Measurements from ENCODE around the gene RSL24D1.

RSL24D1 gene

DNA sequence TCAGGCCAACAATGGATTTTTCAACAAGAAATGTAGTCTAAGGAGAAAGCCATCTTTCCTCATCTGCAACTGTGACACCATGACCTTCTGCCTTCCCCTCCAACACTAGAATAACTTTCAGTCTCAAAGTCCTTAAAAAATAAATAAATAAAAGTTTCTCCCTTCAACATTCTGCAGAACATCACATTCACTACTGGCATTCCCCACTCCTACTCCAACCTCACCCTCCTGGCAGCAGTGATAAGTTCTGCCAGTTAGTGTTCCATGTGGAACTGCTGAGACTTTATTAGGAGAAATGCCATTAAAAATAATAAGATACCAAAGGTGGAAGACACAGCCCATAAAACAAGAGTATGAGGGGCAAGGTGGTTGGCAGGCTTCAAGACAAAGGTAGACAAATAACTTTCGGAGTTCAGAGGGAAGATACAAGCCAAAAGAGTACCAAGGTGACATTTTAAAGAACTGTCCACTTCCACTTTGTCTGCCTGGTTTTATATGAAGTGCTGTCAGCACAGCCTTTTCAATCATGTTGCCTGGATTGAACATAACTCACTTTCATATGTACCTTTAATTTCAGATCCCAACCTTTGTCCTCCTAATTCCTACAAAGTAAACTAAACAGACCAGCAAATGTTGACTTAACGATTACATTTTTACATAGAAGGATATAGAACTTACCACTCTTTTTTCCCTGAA is 37.5 kb upstream of the RSL24D1 start:
- H3K9ac ChIP-seq (ENCODE audit: low read depth, low read length): no peak overlapping the region
- H3K4me1 ChIP-seq (ENCODE audit: control insufficient read depth, insufficient read depth, low read length): peaks cover 3% of the 10 kb centered on the region
- H3K4me2 ChIP-seq (ENCODE audit: low read length): no peak overlapping the region
- H3K27me3 ChIP-seq (ENCODE audit: control insufficient read depth, insufficient read depth, low read length): no peaks in the 10 kb centered on the region
- no peak overlapping the region for H3K4me3 ChIP-seq (ENCODE audit: low read length)
- H3K36me3 ChIP-seq (ENCODE audit: insufficient read depth, low read length): no peaks in the 10 kb centered on the region
- H3K9me3 ChIP-seq (replicated peaks; ENCODE audit: low read length): no peaks in the 10 kb centered on the region

DNA sequence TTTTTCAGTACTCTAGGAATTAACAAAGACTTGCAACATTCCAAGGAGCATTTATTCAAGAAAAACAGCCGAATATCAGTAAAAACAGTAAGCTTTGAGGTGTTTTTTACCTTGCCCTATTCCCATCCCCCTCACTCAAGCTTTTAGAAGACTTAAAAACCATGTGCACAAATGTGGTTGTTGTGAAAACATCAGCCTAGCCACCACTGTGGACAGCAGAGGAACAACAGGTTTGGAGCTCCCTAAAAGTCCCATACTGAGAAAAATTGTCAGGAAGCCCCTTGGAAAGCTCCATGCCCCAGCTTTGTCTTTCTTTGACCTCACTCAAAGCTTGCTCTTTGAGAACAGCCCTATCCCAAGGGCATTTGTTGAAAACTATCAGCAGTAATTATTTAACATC is 34.7 kb upstream of the RSL24D1 start:
- no peaks in the 10 kb centered on the region for H3K9me3 ChIP-seq (replicated peaks; ENCODE audit: low read length)

DNA sequence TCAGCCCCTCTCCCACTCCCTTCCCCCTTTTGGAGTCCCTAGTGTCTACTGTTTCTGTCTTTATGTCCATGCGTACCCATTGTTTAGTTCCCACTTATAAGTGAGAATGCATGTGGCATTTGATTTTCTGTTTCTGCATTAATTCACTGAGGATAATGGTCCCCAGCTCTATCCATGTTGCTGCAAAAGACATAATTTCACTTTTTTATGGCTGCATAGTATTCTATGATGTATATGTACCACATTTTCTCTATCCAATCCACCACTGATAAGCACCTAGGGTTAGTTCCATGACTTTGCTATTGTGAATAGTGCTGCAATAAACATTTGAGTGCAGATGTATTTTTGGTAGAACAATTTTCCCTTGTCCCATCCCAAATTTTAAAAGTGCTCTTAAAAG is 34.2 kb upstream of the RSL24D1 start:
- Histone ChIP-seq H3K36me3 (ENCODE audit: insufficient read depth, low read length) (no peaks in the 10 kb centered on the region), H3K4me1 (ENCODE audit: control insufficient read depth, insufficient read depth, low read length) (peaks cover 3% of the 10 kb centered on the region), H3K9ac (ENCODE audit: low read depth, low read length) (no peak overlapping the region), H3K4me3 (ENCODE audit: low read length) (no peak overlapping the region), H3K27me3 (ENCODE audit: control insufficient read depth, insufficient read depth, low read length) (no peaks in the 10 kb centered on the region), H3K9me3 (replicated peaks; ENCODE audit: low read length) (no peaks in the 10 kb centered on the region), H3K4me2 (ENCODE audit: low read length) (no peak overlapping the region)

More for the DNA sequence above, 34.7 kb upstream of the RSL24D1 start:
- no peak overlapping the region for H3K9ac ChIP-seq (ENCODE audit: low read depth, low read length)
- H3K4me1 ChIP-seq (ENCODE audit: control insufficient read depth, insufficient read depth, low read length): peaks cover 3% of the 10 kb centered on the region
- no peaks in the 10 kb centered on the region for H3K36me3 ChIP-seq (ENCODE audit: insufficient read depth, low read length)
- H3K4me2 ChIP-seq (ENCODE audit: low read length): no peak overlapping the region
- H3K27me3 ChIP-seq (ENCODE audit: control insufficient read depth, insufficient read depth, low read length): no peaks in the 10 kb centered on the region
- no peak overlapping the region for H3K4me3 ChIP-seq (ENCODE audit: low read length)

DNA sequence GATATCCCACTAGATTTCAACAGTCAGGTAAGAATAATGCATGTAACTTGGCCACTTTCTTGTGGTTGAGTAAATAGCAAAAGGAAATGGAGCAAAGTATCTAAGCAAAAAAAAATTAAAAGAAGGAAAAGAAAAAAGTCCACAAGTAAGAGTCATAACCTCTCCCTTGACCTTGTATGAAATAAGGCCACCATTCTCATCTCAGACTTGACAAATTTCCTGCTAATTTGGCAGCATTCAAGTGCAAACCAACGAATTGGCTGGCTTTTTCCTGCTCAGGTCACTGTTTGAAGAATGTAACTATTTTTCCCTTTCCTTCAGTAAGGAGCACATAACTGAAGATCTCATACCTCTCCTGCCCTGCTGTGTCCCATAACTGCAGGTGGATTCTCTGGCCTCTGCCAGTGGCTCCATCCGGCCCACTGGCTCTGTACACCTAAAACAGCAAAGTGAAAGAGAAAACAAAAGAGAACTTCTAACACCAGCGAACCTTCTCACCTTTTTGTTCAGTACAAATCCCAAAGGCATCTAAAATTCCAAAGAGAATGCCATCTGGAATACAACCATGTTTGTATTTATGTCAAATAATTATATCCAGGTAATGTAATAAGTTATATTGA is 33.4 kb upstream of the RSL24D1 start:
- Histone ChIP-seq H3K36me3 (ENCODE audit: insufficient read depth, low read length) (no peaks in the 10 kb centered on the region), H3K4me1 (ENCODE audit: control insufficient read depth, insufficient read depth, low read length) (peaks cover 3% of the 10 kb centered on the region), H3K27me3 (ENCODE audit: control insufficient read depth, insufficient read depth, low read length) (no peaks in the 10 kb centered on the region), H3K9me3 (replicated peaks; ENCODE audit: low read length) (no peaks in the 10 kb centered on the region), H3K4me3 (ENCODE audit: low read length) (no peak overlapping the region), H3K9ac (ENCODE audit: low read depth, low read length) (no peak overlapping the region), H3K4me2 (ENCODE audit: low read length) (no peak overlapping the region)

DNA sequence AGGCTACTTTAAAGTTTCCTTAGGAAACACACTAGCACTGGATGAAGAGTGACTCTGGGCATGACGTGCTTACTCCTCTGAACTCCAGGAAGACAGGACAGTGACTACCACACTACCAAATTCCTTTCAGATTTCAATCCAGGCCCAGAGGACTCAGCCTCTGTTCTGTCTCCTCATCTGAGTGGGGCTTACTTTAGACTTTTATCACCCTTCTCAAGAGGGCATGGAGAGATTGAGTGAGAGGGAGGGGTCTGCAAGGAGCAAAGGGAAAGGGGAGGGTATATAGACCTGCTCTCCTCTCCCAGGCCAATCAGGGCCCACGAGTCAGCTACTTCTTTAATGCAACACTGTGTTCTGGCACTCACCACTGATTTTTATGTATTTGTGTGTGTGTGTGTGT is 29.4 kb upstream of the RSL24D1 start:
- Histone ChIP-seq H3K4me3 (ENCODE audit: low read length) (no peak overlapping the region), H3K36me3 (ENCODE audit: insufficient read depth, low read length) (no peaks in the 10 kb centered on the region), H3K9ac (ENCODE audit: low read depth, low read length) (no peak overlapping the region), H3K4me2 (ENCODE audit: low read length) (no peak overlapping the region), H3K4me1 (ENCODE audit: control insufficient read depth, insufficient read depth, low read length) (peaks cover 11% of the 10 kb centered on the region), H3K27me3 (ENCODE audit: control insufficient read depth, insufficient read depth, low read length) (no peaks in the 10 kb centered on the region), H3K9me3 (replicated peaks; ENCODE audit: low read length) (no peaks in the 10 kb centered on the region)

DNA sequence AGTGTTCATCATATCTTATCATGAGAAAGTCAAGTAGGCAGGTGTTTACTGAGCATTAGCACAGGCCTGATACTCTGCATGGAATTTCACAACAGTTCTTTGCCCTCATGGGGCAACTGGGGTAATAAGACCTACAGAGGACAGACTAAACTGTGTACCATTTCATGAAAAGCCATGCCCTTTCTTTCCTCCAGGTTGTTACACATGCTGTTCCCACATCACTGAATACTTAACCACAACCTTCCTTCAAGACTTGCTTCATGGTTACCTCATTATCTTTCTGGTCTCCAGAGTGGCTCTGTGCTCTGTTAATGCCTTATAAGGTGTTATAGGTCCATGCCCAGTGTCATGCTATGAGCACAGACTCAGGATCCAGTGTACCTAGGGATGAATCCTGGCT is 28.2 kb upstream of the RSL24D1 start:
- H3K4me2 ChIP-seq (ENCODE audit: low read length): no peak overlapping the region
- no peak overlapping the region for H3K4me3 ChIP-seq (ENCODE audit: low read length)
- H3K36me3 ChIP-seq (ENCODE audit: insufficient read depth, low read length): no peaks in the 10 kb centered on the region
- H3K9ac ChIP-seq (ENCODE audit: low read depth, low read length): no peak overlapping the region
- no peaks in the 10 kb centered on the region for H3K9me3 ChIP-seq (replicated peaks; ENCODE audit: low read length)
- H3K27me3 ChIP-seq (ENCODE audit: control insufficient read depth, insufficient read depth, low read length): no peaks in the 10 kb centered on the region
- peaks cover 15% of the 10 kb centered on the region for H3K4me1 ChIP-seq (ENCODE audit: control insufficient read depth, insufficient read depth, low read length)

DNA sequence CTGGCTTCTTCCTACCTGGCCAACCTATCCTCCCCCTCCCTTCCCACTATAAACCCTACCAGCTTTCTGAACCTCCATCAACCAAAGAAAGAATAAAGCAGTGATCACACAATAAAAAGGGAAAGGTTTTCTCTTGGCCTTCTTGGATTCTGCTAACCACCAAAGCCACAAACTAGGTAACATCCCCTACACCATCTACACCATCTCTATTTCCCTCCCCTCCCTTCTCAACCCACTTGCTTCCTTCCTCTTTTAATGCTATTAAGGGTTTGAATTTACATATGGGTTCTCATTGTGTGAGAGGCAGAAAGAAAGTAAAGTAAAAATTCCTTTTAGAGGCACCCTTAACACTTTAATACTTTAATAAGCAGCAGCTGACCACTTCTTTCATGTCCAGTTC is 25.8 kb upstream of the RSL24D1 start:
- no peaks in the 10 kb centered on the region for H3K27me3 ChIP-seq (ENCODE audit: control insufficient read depth, insufficient read depth, low read length)
- H3K4me1 ChIP-seq (ENCODE audit: control insufficient read depth, insufficient read depth, low read length): peaks cover 15% of the 10 kb centered on the region
- H3K4me3 ChIP-seq (ENCODE audit: low read length): no peak overlapping the region
- H3K9ac ChIP-seq (ENCODE audit: low read depth, low read length): no peak overlapping the region
- H3K9me3 ChIP-seq (replicated peaks; ENCODE audit: low read length): no peaks in the 10 kb centered on the region
- H3K36me3 ChIP-seq (ENCODE audit: insufficient read depth, low read length): no peaks in the 10 kb centered on the region
- H3K4me2 ChIP-seq (ENCODE audit: low read length): no peak overlapping the region

DNA sequence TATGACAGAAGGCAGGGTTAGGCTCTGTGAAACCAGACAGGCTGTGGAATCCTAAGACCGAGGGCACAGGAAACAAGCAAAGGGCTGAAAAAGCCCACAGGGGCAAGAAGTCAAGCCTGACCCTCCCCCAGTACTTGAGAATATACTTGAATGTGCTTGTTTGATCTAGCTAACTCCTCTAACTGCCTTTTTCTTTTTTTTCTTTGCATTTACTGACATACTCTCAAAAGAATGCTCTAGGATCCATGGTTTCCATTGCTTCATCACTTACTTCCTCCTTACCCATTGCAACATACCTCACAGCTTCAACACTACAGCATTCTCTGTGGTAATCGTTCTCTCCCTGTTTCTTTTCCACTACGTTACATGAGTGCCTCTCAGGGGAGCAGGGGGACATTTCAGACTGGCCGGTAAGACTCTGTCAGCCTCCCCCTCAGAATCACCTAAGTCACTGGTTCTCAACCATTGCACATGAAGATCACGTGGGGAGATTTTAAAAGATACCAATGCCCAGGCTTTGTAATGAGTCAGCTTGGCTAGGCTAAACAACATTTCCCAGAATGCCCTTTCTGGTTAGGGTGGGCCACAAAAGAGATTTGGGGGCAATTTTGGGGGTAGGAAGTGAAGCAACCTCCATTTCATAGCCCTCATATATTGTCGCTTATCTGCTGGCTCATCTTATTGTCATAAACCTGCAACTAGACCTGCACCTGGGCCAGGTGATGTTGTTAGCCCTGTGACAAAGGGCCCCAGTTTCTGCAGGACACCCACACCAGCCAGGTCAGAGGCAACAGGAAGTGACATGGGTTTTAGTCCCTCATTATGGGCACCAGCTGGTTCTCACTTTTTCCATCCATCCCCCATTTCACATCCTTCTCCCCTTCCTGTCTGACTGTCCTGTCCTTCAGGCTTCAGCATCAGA is 24.6 kb upstream of the RSL24D1 start:
- Histone ChIP-seq H3K9ac (ENCODE audit: low read depth, low read length) (peak overlapping the region; percentile 70), H3K4me1 (ENCODE audit: control insufficient read depth, insufficient read depth, low read length) (peaks cover 15% of the 10 kb centered on the region), H3K4me3 (ENCODE audit: low read length) (peak overlapping the region; percentile 34), H3K9me3 (replicated peaks; ENCODE audit: low read length) (no peaks in the 10 kb centered on the region), H3K36me3 (ENCODE audit: insufficient read depth, low read length) (no peaks in the 10 kb centered on the region), H3K4me2 (ENCODE audit: low read length) (peak overlapping the region; percentile 60), H3K27me3 (ENCODE audit: control insufficient read depth, insufficient read depth, low read length) (no peaks in the 10 kb centered on the region)

DNA sequence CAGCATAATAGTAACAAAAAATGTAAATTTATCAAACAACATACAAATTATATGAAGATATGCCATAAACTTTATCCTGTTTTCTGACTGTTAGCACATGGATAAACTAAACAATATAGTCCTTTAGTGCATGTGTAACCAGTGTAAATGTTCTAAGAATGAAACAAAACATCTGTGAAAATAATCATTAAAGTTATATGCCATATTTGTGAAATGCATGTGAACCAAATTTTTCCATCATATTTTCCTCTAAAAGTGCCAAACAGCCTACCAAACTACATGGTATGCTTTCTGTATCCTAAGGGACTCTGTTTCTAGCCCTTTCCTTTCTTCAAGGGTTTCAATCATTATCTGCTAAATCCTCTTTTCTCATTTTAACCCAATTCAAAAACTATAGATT is 23.9 kb upstream of the RSL24D1 start:
- Histone ChIP-seq H3K27me3 (ENCODE audit: control insufficient read depth, insufficient read depth, low read length) (no peaks in the 10 kb centered on the region), H3K4me1 (ENCODE audit: control insufficient read depth, insufficient read depth, low read length) (peaks cover 15% of the 10 kb centered on the region), H3K9ac (ENCODE audit: low read depth, low read length) (peak overlapping the region; percentile 70), H3K9me3 (replicated peaks; ENCODE audit: low read length) (no peaks in the 10 kb centered on the region), H3K4me2 (ENCODE audit: low read length) (peak overlapping the region; percentile 60), H3K36me3 (ENCODE audit: insufficient read depth, low read length) (no peaks in the 10 kb centered on the region), H3K4me3 (ENCODE audit: low read length) (no peak overlapping the region)

DNA sequence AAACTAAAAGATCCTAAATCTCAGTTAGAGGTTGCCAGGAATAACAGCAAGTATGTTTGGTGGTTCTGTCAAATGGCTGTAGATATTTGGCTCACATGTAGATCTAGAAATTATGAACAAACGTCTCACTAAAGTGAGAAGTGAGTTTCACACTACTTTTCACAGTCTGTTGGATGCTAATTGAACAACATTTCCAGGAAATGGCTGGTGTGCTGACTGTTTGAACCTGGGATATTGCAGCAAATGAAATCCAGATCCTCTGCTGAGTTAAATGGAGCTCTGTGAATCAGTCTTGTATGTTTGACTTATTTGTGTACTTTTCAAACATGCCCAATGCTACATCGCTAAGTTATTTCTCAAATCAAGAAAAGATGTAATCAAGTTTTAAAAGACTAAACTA is 21.3 kb upstream of the RSL24D1 start:
- H3K9ac ChIP-seq (ENCODE audit: low read depth, low read length): no peak overlapping the region
- H3K4me1 ChIP-seq (ENCODE audit: control insufficient read depth, insufficient read depth, low read length): peaks cover 15% of the 10 kb centered on the region
- no peak overlapping the region for H3K4me3 ChIP-seq (ENCODE audit: low read length)
- no peak overlapping the region for H3K4me2 ChIP-seq (ENCODE audit: low read length)
- H3K27me3 ChIP-seq (ENCODE audit: control insufficient read depth, insufficient read depth, low read length): no peaks in the 10 kb centered on the region
- H3K36me3 ChIP-seq (ENCODE audit: insufficient read depth, low read length): no peaks in the 10 kb centered on the region
- no peaks in the 10 kb centered on the region for H3K9me3 ChIP-seq (replicated peaks; ENCODE audit: low read length)

DNA sequence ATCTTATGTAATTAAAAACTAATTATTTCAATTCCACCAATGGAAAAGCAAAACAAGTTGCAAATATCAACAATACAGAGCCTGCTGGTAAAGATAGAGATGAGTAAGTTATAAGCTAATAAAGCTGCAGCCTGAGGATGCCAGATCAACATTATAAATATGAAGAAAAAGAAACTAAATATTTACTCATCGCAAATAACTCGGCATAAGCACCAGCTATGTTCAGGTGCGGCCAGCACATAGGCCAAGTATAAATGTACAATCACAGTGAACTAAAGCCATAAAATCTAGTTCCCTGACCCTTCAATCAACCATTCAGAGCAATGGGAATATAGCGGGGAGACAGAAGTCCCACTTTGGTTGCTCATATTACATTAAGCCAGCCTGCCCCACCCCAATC is 7.7 kb upstream of the RSL24D1 start:
- no peaks in the 10 kb centered on the region for H3K27me3 ChIP-seq (ENCODE audit: control insufficient read depth, insufficient read depth, low read length)
- H3K4me1 ChIP-seq (ENCODE audit: control insufficient read depth, insufficient read depth, low read length): no peaks in the 10 kb centered on the region
- H3K36me3 ChIP-seq (ENCODE audit: insufficient read depth, low read length): no peaks in the 10 kb centered on the region
- H3K4me2 ChIP-seq (ENCODE audit: low read length): no peak overlapping the region
- H3K4me3 ChIP-seq (ENCODE audit: low read length): no peak overlapping the region
- H3K9me3 ChIP-seq (replicated peaks; ENCODE audit: low read length): no peaks in the 10 kb centered on the region
- H3K9ac ChIP-seq (ENCODE audit: low read depth, low read length): no peak overlapping the region

Measured in skeletal muscle satellite cell (primary cell).